CD14-positive monocyte (primary cell): ENCODE data around the gene INO80E. TPM values are rescaled to one million over a fixed set of nuclear protein-coding genes. Genes with fewer than 3 reads are reported as not detected.

Source experiments
- DNase-seq, 3 donors: peaks; one replicate each; pipeline ENCODE4 v3.0.0-alpha.2; 2011 to 2022
- H2AFZ ChIP-seq: 2 replicates; pipeline ENCODE4 v1.6.0; 2012; ENCODE audit warnings: mild to moderate bottlenecking, low read depth, low read length, inconsistent platforms; ENCODE audit not compliant: insufficient read depth, poor library complexity, severe bottlenecking
- H3K27ac ChIP-seq, 2 donors: 1 replicate in 1 of 2; 2 replicates in 1 of 2; pipeline ENCODE4 v1.5.1; 2012 to 2013; ENCODE audit warnings: low read length in 2 of 2, control low read depth in 1 of 2, inconsistent platforms in 1 of 2, low read depth in 1 of 2, mild to moderate bottlenecking in 1 of 2
- H3K27me3 ChIP-seq, 2 donors: one replicate each; pipeline versions ENCODE4 v1.6.0 to v1.6.1; 2011 to 2013; ENCODE audit warnings: low read length in 2 of 2; ENCODE audit not compliant: control insufficient read depth in 2 of 2, insufficient read depth in 2 of 2
- H3K36me3 ChIP-seq, 2 donors: replicated peaks in 1 of 2; 1 replicate in 1 of 2; 2 replicates in 1 of 2; pipeline versions ENCODE4 v1.5.1 to v1.6.1; 2012 to 2013; ENCODE audit warnings: low read length in 2 of 2, control low read depth in 1 of 2, inconsistent platforms in 1 of 2, mild to moderate bottlenecking in 1 of 2; ENCODE audit not compliant: insufficient read depth in 2 of 2, control insufficient read depth in 1 of 2
- H3K4me1 ChIP-seq, 2 donors: 1 replicate in 1 of 2; 2 replicates in 1 of 2; pipeline versions ENCODE4 v1.5.1 to v1.6.1; 2012 to 2013; ENCODE audit warnings: low read length in 2 of 2, control low read depth in 1 of 2, inconsistent platforms in 1 of 2, mild to moderate bottlenecking in 1 of 2, moderate library complexity in 1 of 2; ENCODE audit not compliant: insufficient read depth in 2 of 2, control insufficient read depth in 1 of 2
- H3K4me2 ChIP-seq: replicated peaks from 2 replicates; pipeline ENCODE3; 2012; ENCODE audit warnings: low read length, moderate library complexity, mild to moderate bottlenecking; ENCODE audit not compliant: poor library complexity, severe bottlenecking; ENCODE audit errors: extremely low read depth
- H3K4me3 ChIP-seq, 3 experiments: fragments of 200-600 bp in 1 of 3; sonication (generic) in 1 of 3; replicated peaks in 1 of 3; 1 replicate in 2 of 3; 2 replicates in 1 of 3; pipeline ENCODE4 v1.5.1; 2011 to 2013; ENCODE audit warnings: low read length in 3 of 3, mild to moderate bottlenecking in 3 of 3, control low read depth in 2 of 3, low read depth in 2 of 3, inconsistent platforms in 1 of 3, moderate library complexity in 1 of 3
- H3K79me2 ChIP-seq: 2 replicates; pipeline ENCODE4 v1.6.0; 2012; ENCODE audit warnings: mild to moderate bottlenecking, control low read depth, inconsistent platforms, low read length, moderate library complexity; ENCODE audit not compliant: insufficient read depth
- H3K9ac ChIP-seq: 2 replicates; pipeline ENCODE4 v1.6.0; 2017; ENCODE audit warnings: low read length, mild to moderate bottlenecking; ENCODE audit not compliant: insufficient read depth, poor library complexity, severe bottlenecking
- H3K9me3 ChIP-seq, 2 donors: replicated peaks in 1 of 2; 1 replicate in 1 of 2; 2 replicates in 1 of 2; pipeline versions ENCODE4 v1.5.1 to v1.6.1; 2012 to 2013; ENCODE audit warnings: low read length in 2 of 2, control low read depth in 1 of 2; ENCODE audit not compliant: control insufficient read depth in 1 of 2, insufficient read depth in 1 of 2
- H4K20me1 ChIP-seq: 2 replicates; pipeline ENCODE4 v1.6.0; 2012; ENCODE audit warnings: mild to moderate bottlenecking, low read length, control low read depth, moderate library complexity; ENCODE audit not compliant: insufficient read depth
- H3K27ac Mint-ChIP-seq, 7 donors: one replicate each; pipeline ENCODE4 v1.8.0; 2020; ENCODE audit warnings: mild to moderate bottlenecking in 7 of 7, mixed read lengths in 7 of 7, moderate library complexity in 6 of 7, inconsistent platforms in 2 of 7
- H3K27me3 Mint-ChIP-seq, 3 donors: one replicate each; pipeline ENCODE4 v1.8.0; 2021 to 2022; ENCODE audit warnings: low read depth in 3 of 3, mild to moderate bottlenecking in 3 of 3, mixed read lengths in 3 of 3, moderate library complexity in 3 of 3, inconsistent platforms in 1 of 3
- H3K36me3 Mint-ChIP-seq, 2 donors: one replicate each; pipeline ENCODE4 v1.8.0; 2020; ENCODE audit warnings: mixed read lengths in 2 of 2, inconsistent platforms in 1 of 2, mild to moderate bottlenecking in 1 of 2
- H3K4me1 Mint-ChIP-seq: one replicate; pipeline ENCODE4 v1.8.0; 2020; ENCODE audit warnings: mild to moderate bottlenecking, mixed read lengths
- H3K4me3 Mint-ChIP-seq, 2 donors: one replicate each; pipeline ENCODE4 v1.8.0; 2020; ENCODE audit warnings: mild to moderate bottlenecking in 2 of 2, mixed read lengths in 2 of 2, moderate library complexity in 1 of 2
- H3K9me3 Mint-ChIP-seq, 7 donors: one replicate each; pipeline ENCODE4 v1.8.0; 2020 to 2022; ENCODE audit warnings: mixed read lengths in 7 of 7, mild to moderate bottlenecking in 6 of 7, moderate library complexity in 6 of 7, inconsistent platforms in 2 of 7
- CTCF ChIP-seq: fragments of 200-600 bp; IDR thresholded peaks from one replicate; pipeline ENCODE4 v1.8.0; 2022; ENCODE audit warnings: antibody characterized with exemption, mild to moderate bottlenecking
- WGBS: methylation state at CpG from one replicate; pipeline ENCODE4 v1.1.5; 2013; ENCODE audit warnings: missing lambda C conversion rate; ENCODE audit not compliant: insufficient coverage; 5-methylcytosine and 5-hydroxymethylcytosine counted together
- intact Hi-C, 2 donors: fragments of 100-400 bp; cut with micrococcal nuclease; formaldehyde crosslinking; loops; one replicate each; pipeline versions ENCODE4 v1.15.0 to v1.15.1; 2023
- polyA plus RNA-seq, 3 donors: library from polyadenylated mRNA; depleted of rRNA in 1 of 3; unstranded in 2 of 3; stranded (reverse) in 1 of 3; fragments of 300-500 nt in 2 of 3; fragments of >200 nt in 1 of 3; fragmentation: Illumina TruSeq in 2 of 3; gene quantifications; 1 replicate in 2 of 3; 2 replicates in 1 of 3; pipeline ENCODE4 v1.2.3, GENCODE V29; 2012 to 2021

The INO80E gene
- polyA plus RNA-seq, 3 donors: 2.8 to 57.6 (median 3.5) TPM

- peaks cover 12 to 25% of the 10 kb centered on the region in 2 donors for H3K27me3 ChIP-seq
- H3K4me3 Mint-ChIP-seq: no peak overlapping the region
- no peaks in the 10 kb centered on the region for H3K79me2 ChIP-seq
- DNase-seq: no peak
- H3K4me2 ChIP-seq: no peak overlapping the region
- H2AFZ ChIP-seq: no peak overlapping the region
- WGBS: 96% methylated on average over 29 of the region's 34 CpGs
- peaks cover 0 to 8% of the 10 kb centered on the region in 2 donors for H3K9me3 ChIP-seq
- intact Hi-C loops: loop anchor here in 1 of 2 donors (5.0 kb wide), 2 partner anchors 60 to 310 kb away; no protein-coding TSS in a partner anchor
- H3K9ac ChIP-seq: no peak overlapping the region
- no peak for TF ChIP-seq CTCF
- H3K4me1 Mint-ChIP-seq: peaks cover 4% of the 10 kb centered on the region
- no peak overlapping the region for H3K4me3 ChIP-seq
- peaks cover 5% of the 10 kb centered on the region for H4K20me1 ChIP-seq
- H3K9me3 Mint-ChIP-seq: peaks cover 0 to 11% (median 3%) of the 10 kb centered on the region in 7 donors
- H3K4me1 ChIP-seq: peaks cover 10 to 17% of the 10 kb centered on the region in 2 donors
- H3K36me3 ChIP-seq: peaks cover 7 to 20% of the 10 kb centered on the region in 2 donors
- peaks cover 19 to 38% (median 29%) of the 10 kb centered on the region in 3 donors for H3K27me3 Mint-ChIP-seq
- H3K27ac Mint-ChIP-seq: no peak overlapping the region
- peaks cover 18 to 27% of the 10 kb centered on the region in 2 donors for H3K36me3 Mint-ChIP-seq
- no peak overlapping the region for H3K27ac ChIP-seq
Observed at GRCh38 chr16:30006659-30007377, 10.8 kb downstream of the INO80E start.

GRCh38 chr16:30007378-30007895 lies 11.4 kb downstream of the INO80E start:
- Mint-ChIP-seq H3K27ac (no peak overlapping the region), H3K27me3 (peaks cover 25 to 44% (median 35%) of the 10 kb centered on the region in 3 donors), H3K4me1 (peaks cover 7% of the 10 kb centered on the region), H3K36me3 (peaks cover 14 to 20% of the 10 kb centered on the region in 2 donors), H3K4me3 (no peak overlapping the region), H3K9me3 (peaks cover 0 to 14% (median 3%) of the 10 kb centered on the region in 7 donors)
- H3K27me3 ChIP-seq: peaks cover 18 to 31% of the 10 kb centered on the region in 2 donors
- no peak for TF ChIP-seq CTCF
- DNase-seq: no peak
- no peaks in the 10 kb centered on the region for H3K79me2 ChIP-seq
- peaks cover 0 to 12% of the 10 kb centered on the region in 2 donors for H3K9me3 ChIP-seq
- H3K4me3 ChIP-seq: no peak overlapping the region
- peaks cover 10 to 17% of the 10 kb centered on the region in 2 donors for H3K4me1 ChIP-seq
- intact Hi-C loops: loop anchor here in 1 of 2 donors (5.0 kb wide), 2 partner anchors 60 to 310 kb away; no protein-coding TSS in a partner anchor
- no peak overlapping the region for H3K27ac ChIP-seq
- H3K4me2 ChIP-seq: no peak overlapping the region
- H3K36me3 ChIP-seq: peaks cover 2 to 14% of the 10 kb centered on the region in 2 donors
- WGBS: 82% methylated on average over 11 of the region's 11 CpGs
- no peak overlapping the region for H3K9ac ChIP-seq
- H4K20me1 ChIP-seq: peaks cover 5% of the 10 kb centered on the region
- H2AFZ ChIP-seq: no peak overlapping the region
